ENCODE measurements around the gene ACOT7. TPM values are rescaled to one million over a fixed set of nuclear protein-coding genes. Genes with fewer than 3 reads are reported as not detected.

The ACOT7 gene
- total RNA-seq, 1 donor from 2014 or later: 175 TPM

DNA sequence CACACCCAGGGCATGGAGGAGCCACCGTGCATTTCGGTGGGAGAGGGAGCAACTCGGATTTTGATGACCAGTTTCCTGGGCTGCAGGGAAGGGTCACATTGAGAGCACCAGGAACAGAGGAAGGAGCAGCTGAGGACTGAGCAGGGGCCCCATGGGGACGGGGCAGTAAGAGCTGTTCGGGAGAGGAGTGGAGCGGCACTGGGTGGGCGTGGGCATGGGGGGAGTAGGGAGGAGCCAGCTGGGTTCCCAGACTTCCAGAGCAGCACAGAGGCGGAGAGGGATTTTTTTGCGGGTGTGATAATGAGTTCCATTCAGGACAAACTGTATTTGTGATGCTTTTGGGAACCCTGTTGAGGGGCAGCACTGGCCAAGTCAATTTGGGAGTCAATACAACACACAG is 115.3 kb downstream of the ACOT7 start:
- Mint-ChIP-seq H3K27me3 (ENCODE audit: unreplicated experiment) (peaks cover 20% of the 10 kb centered on the region), H3K4me3 (ENCODE audit: unreplicated experiment) (peak overlapping the region; percentile 53), H3K4me1 (ENCODE audit: low read depth, unreplicated experiment) (peaks cover 35% of the 10 kb centered on the region), H3K9me3 (ENCODE audit: unreplicated experiment) (peaks cover 25% of the 10 kb centered on the region), H3K36me3 (ENCODE audit: unreplicated experiment) (no peaks in the 10 kb centered on the region), H3K27ac (ENCODE audit: unreplicated experiment) (peak overlapping the region; percentile 73)
- TF ChIP-seq, protein P1, sequence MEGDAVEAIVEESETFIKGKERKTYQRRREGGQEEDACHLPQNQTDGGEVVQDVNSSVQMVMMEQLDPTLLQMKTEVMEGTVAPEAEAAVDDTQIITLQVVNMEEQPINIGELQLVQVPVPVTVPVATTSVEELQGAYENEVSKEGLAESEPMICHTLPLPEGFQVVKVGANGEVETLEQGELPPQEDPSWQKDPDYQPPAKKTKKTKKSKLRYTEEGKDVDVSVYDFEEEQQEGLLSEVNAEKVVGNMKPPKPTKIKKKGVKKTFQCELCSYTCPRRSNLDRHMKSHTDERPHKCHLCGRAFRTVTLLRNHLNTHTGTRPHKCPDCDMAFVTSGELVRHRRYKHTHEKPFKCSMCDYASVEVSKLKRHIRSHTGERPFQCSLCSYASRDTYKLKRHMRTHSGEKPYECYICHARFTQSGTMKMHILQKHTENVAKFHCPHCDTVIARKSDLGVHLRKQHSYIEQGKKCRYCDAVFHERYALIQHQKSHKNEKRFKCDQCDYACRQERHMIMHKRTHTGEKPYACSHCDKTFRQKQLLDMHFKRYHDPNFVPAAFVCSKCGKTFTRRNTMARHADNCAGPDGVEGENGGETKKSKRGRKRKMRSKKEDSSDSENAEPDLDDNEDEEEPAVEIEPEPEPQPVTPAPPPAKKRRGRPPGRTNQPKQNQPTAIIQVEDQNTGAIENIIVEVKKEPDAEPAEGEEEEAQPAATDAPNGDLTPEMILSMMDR (IDR thresholded peaks at IDR 0.05; ENCODE audit: partially characterized antibody, unreplicated experiment): no peak
- DNase-seq: no peak

DNA sequence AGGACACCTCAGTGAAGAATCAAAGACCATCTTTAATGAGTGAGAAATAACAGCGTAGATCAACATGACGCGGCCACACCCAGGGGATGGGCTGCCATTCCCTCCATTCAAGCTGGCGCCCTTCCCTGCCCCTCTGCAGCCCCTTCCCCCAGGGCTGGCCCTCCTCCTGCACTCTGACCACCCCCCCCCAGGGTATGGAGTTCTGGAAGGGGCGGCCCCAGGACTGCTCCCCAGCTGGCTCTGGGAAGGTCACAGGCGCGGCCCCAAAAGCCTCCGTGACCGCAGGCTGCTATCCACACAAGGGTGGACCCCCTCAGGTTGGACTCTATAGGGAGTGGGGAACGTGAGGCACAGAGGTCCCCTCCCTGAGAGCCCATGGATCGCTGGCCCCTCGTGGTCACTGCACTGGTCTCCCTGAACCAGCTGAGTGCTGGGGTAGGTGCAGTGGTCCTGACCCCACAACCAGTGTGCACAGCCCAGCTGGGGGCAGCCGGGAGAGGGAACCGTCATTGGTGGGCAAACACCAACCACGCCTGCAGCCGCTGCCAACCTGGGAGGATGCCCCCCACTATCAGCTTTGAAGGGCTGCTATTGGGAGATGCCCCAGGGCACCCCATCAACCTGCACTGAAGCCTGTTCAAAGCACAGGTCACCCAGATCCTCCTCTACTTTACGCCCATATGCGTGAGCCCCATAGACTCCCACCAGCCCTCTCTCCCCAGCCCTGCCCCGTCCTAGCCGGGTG is 116.6 kb downstream of the ACOT7 start:
- TF ChIP-seq, protein P1 (IDR thresholded peaks at IDR 0.05; ENCODE audit: partially characterized antibody, unreplicated experiment): no peak
- Mint-ChIP-seq H3K36me3 (ENCODE audit: unreplicated experiment) (no peaks in the 10 kb centered on the region), H3K4me3 (ENCODE audit: unreplicated experiment) (peak overlapping the region; percentile 74), H3K9me3 (ENCODE audit: unreplicated experiment) (peaks cover 25% of the 10 kb centered on the region), H3K4me1 (ENCODE audit: low read depth, unreplicated experiment) (peaks cover 45% of the 10 kb centered on the region), H3K27ac (ENCODE audit: unreplicated experiment) (peak overlapping the region; percentile 99), H3K27me3 (ENCODE audit: unreplicated experiment) (peaks cover 20% of the 10 kb centered on the region)
- DNase-seq: no peak

DNA sequence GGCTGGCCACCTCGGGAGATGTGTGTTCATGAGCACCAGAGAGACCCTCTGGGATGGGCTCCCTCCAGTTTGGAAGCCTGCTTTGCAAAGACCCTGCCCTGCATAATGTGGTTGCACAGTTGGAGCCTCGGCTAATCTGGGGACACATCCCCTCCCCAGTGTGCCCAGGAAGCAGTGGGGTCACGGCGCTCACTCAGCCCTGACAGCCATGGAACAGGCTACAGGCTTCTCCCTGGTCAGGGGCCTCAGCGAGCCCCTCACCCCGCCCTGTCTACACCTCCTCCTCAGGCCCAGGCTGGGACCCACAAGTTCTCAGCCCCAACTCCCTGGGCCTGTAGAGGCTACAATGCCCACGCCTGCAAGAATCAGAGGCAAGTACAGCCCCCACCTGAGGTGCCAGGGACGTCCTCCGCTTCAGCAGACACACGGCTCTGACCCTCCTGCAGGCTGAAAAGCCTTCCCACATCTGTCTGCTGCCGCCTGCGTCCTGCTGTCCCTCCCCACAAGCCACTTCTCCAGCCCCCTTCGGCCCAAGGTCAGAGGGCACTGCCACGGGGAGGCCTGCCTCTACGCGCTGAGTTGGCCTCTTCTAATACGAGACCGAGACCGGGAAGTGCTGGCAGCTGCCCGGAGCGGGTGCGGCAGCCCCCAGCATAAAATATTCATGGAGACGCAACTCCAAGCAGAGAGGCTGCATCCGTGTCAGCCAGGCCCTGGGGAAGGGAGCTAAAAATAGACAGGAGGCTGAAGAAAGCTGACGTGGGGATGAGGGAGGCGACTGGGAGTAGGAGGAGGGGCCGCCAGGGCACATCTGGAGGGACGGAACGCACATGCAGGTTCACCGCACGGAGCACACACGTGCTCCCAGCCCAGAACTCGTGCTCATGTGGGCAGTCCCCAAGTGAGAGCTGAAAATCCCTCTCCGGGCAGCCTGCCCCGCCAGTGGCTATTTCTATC is 117.5 kb downstream of the ACOT7 start:
- peaks cover 20% of the 10 kb centered on the region for H3K27me3 Mint-ChIP-seq (ENCODE audit: unreplicated experiment)
- H3K9me3 Mint-ChIP-seq (ENCODE audit: unreplicated experiment): peaks cover 25% of the 10 kb centered on the region

DNA sequence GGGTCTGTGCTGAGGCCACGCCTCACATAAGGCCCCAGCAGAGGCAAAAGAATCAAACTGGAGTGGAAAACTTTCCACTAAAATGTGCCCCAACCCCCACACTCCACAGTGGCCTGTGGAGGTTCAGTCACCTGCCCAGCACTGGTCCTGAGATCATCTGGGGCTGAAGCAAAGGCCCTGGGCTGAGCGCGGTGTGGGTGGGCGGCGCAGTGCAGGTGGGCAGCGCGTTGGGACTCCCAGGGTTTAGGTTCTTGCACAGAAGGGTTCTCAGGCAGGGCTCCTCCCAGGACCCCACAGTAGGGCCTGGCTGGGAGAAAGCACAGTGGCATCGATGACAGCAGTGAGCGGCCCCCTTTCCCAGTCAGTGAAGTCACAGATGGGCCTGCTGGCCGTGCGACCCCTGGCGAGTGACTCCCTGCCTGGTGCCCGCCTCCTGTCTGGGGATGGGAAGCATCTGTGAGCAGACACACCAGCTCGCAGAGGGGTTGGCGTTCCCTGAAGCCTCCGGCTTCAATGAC is 118.9 kb downstream of the ACOT7 start:
- Mint-ChIP-seq H3K4me1 (ENCODE audit: low read depth, unreplicated experiment) (peaks cover 58% of the 10 kb centered on the region), H3K36me3 (ENCODE audit: unreplicated experiment) (no peaks in the 10 kb centered on the region), H3K9me3 (ENCODE audit: unreplicated experiment) (peaks cover 28% of the 10 kb centered on the region), H3K27me3 (ENCODE audit: unreplicated experiment) (peaks cover 26% of the 10 kb centered on the region), H3K27ac (ENCODE audit: unreplicated experiment) (peak overlapping the region; percentile 99), H3K4me3 (ENCODE audit: unreplicated experiment) (no peak overlapping the region)
- TF ChIP-seq, protein P1 (IDR thresholded peaks at IDR 0.05; ENCODE audit: partially characterized antibody, unreplicated experiment): no peak
- DNase-seq: no peak

More for the DNA sequence above, 117.5 kb downstream of the ACOT7 start:
- Mint-ChIP-seq H3K27ac (ENCODE audit: unreplicated experiment) (peak overlapping the region; percentile 99), H3K4me1 (ENCODE audit: low read depth, unreplicated experiment) (peaks cover 51% of the 10 kb centered on the region), H3K4me3 (ENCODE audit: unreplicated experiment) (peak overlapping the region; percentile 65), H3K36me3 (ENCODE audit: unreplicated experiment) (no peaks in the 10 kb centered on the region)
- TF ChIP-seq, protein P1 (IDR thresholded peaks at IDR 0.05; ENCODE audit: partially characterized antibody, unreplicated experiment): no peak
- peak; percentile 87 for DNase-seq
